Activated CD8-positive, alpha-beta memory T cell treated with anti-CD3 and anti-CD28 coated beads for 4 hours (primary cell): ENCODE results near the gene TET3.
"Not testable (repeated sequence)": the region's sequence is repeated elsewhere in the genome, so short reads cannot be mapped to it uniquely, and the experiment has no call there.

Source experiments
- DNase-seq, 2 donors: peaks; one replicate each; pipeline ENCODE4 v3.0.0-alpha.2; 2020; ENCODE audit warnings: low read depth in 2 of 2

The TET3 gene

GRCh38 chr2:73984203-73984921 is at the start of gene TET3:
TSS of gene TET3 (plus strand) at chr2:73984910. CDS start at chr2:73986404, 1,494 bp downstream.
- DNase-seq = peak in 1 of 2 donors; percentile 45

GRCh38 chr2:73935641-73936040 is 49.1 kb upstream of the TET3 start:
- no peak for DNase-seq

GRCh38 chr2:73937103-73937885 is 47.4 kb upstream of the TET3 start:
- no peak for DNase-seq

GRCh38 chr2:73937899-73938298 is 46.8 kb upstream of the TET3 start:
- no peak for DNase-seq

- DNase-seq = no peak
Observed at GRCh38 chr2:73938718-73939352, 45.9 kb upstream of the TET3 start.

GRCh38 chr2:73939419-73939818 is 45.3 kb upstream of the TET3 start:
- no peak for DNase-seq

- not testable (repeated sequence) for DNase-seq
Observed at GRCh38 chr2:73940066-73940465, 44.6 kb upstream of the TET3 start.

GRCh38 chr2:73942664-73943063 is 42.0 kb upstream of the TET3 start:
- no peak for DNase-seq

GRCh38 chr2:73944714-73945113 is 40.0 kb upstream of the TET3 start:
- DNase-seq = no peak

GRCh38 chr2:73946215-73946614 is 38.5 kb upstream of the TET3 start:
- DNase-seq = no peak

GRCh38 chr2:73946666-73947065 is 38.0 kb upstream of the TET3 start:
- no peak for DNase-seq

GRCh38 chr2:73947412-73948018 is 37.2 kb upstream of the TET3 start:
- no peak for DNase-seq

- no peak for DNase-seq
Observed at GRCh38 chr2:73949802-73950201, 34.9 kb upstream of the TET3 start.

- DNase-seq = no peak
Observed at GRCh38 chr2:73952499-73953446, 31.9 kb upstream of the TET3 start.

- no peak for DNase-seq
Observed at GRCh38 chr2:73956218-73956865, 28.4 kb upstream of the TET3 start.

- no peak for DNase-seq
Observed at GRCh38 chr2:73961274-73961673, 23.4 kb upstream of the TET3 start.

- DNase-seq = no peak
Observed at GRCh38 chr2:73961823-73962615, 22.7 kb upstream of the TET3 start.

GRCh38 chr2:73962798-73963197 is 21.9 kb upstream of the TET3 start:
- no peak for DNase-seq

- DNase-seq = no peak
Observed at GRCh38 chr2:73963385-73964120, 21.2 kb upstream of the TET3 start.
